ENCODE measurements around the gene ACO1. TPM values are rescaled to one million over a fixed set of nuclear protein-coding genes. Genes with fewer than 3 reads are reported as not detected.

ACO1 gene
- total and polyA plus RNA-seq, 4 donors, result 41.3 to 78.5 (median 59.5) TPM

DNA sequence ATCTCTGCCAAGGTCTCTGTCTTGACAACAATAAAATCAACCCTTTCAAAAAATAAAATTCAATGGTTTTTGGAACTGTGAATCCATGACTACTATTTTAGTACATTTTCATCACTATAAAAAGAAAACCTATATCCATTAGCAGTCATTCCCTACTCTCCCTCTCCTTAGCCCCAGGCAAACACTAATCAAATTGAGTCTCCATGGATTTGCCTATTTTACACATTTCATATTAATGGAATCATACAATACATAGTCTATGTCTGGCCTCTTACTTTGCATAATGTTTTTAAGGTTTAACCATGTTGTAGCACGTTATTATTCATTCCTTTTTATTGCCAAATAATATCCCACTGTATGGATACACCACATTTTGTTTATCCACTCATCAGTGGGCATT is 117.4 kb downstream of the ACO1 start:
- no peaks in the 10 kb centered on the region for H3K9me3 ChIP-seq (ENCODE audit: control insufficient read depth in 4 of 4, low read length in 3 of 4)
- no peak overlapping the region for H3K4me3 ChIP-seq (ENCODE audit: low read depth in 1 of 3, low read length in 3 of 3)
- no peaks in the 10 kb centered on the region for H3K4me1 ChIP-seq (ENCODE audit: control insufficient read depth in 4 of 4, insufficient read depth in 4 of 4, low read length in 3 of 4)
- 87% methylated on average over 1 of the region's 1 CpG for WGBS
- H3K9ac ChIP-seq (ENCODE audit: low read depth in 1 of 2, low read length in 2 of 2), result no peak overlapping the region
- no peak for DNase-seq (ENCODE audit: low spot score)
- TF ChIP-seq TAF1 (conservative IDR thresholded peaks at IDR 0.05) (no peak), HNF4G (IDR thresholded peaks at IDR 0.05) (no peak), HNF4A (conservative IDR thresholded peaks at IDR 0.05) (no peak)
- H3K27me3 ChIP-seq (ENCODE audit: control insufficient read depth in 4 of 4, insufficient read depth in 4 of 4, low read length in 3 of 4), result no peaks in the 10 kb centered on the region
- H3K36me3 ChIP-seq (ENCODE audit: control insufficient read depth in 4 of 4, insufficient read depth in 3 of 4, low read depth in 1 of 4, low read length in 3 of 4), result peaks cover 5 to 22% (median 10%) of the 10 kb centered on the region in 4 donors
- no peak overlapping the region for H3K27ac ChIP-seq (ENCODE audit: low read depth in 1 of 2, low read length in 2 of 2)

DNA sequence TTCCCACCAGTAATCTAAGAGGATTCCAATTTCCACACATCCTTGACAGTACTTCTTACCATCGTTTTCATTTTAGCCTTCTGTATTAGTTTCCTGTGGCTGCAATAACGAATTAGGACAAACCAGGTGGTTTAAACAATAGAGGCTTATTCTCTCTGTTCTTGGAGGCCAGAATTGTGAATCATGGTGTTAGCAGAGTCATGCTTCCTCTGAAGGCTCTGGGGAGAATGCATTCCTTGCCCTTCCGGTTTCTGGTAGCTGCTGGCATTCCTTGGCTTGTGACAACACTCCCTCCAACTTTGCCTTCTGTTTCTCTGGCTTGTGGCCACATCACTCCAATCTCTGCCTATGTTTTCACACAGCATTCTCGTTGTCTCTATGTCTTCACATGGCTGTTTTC is 118.0 kb downstream of the ACO1 start:
- no peak for TF ChIP-seq HNF4G (IDR thresholded peaks at IDR 0.05)
- H3K9ac ChIP-seq (ENCODE audit: low read depth in 1 of 2, low read length in 2 of 2), result no peak overlapping the region

GRCh38 chr9:32503008-32503407 is 118.6 kb downstream of the ACO1 start:
- H3K9me3 ChIP-seq (ENCODE audit: control insufficient read depth in 4 of 4, low read length in 3 of 4), result no peaks in the 10 kb centered on the region
- H3K27ac ChIP-seq (ENCODE audit: low read depth in 1 of 2, low read length in 2 of 2), result no peak overlapping the region
- no peak for DNase-seq (ENCODE audit: low spot score)
- no peaks in the 10 kb centered on the region for H3K4me1 ChIP-seq (ENCODE audit: control insufficient read depth in 4 of 4, insufficient read depth in 4 of 4, low read length in 3 of 4)
- no peak overlapping the region for H3K9ac ChIP-seq (ENCODE audit: low read depth in 1 of 2, low read length in 2 of 2)
- WGBS, result 93% methylated on average over 3 of the region's 3 CpGs
- H3K4me3 ChIP-seq (ENCODE audit: low read depth in 1 of 3, low read length in 3 of 3), result no peak overlapping the region
- peaks cover 3 to 19% (median 8%) of the 10 kb centered on the region in 4 donors for H3K36me3 ChIP-seq (ENCODE audit: control insufficient read depth in 4 of 4, insufficient read depth in 3 of 4, low read depth in 1 of 4, low read length in 3 of 4)
- H3K27me3 ChIP-seq (ENCODE audit: control insufficient read depth in 4 of 4, insufficient read depth in 4 of 4, low read length in 3 of 4), result no peaks in the 10 kb centered on the region
- TF ChIP-seq MAX (IDR thresholded peaks at IDR 0.05) (no peak), HNF4G (IDR thresholded peaks at IDR 0.05) (no peak), FOXA1 (IDR thresholded peaks at IDR 0.05) (no peak), REST (IDR thresholded peaks at IDR 0.05) (no peak), NR2F2 (IDR thresholded peaks at IDR 0.05) (no peak), TAF1 (conservative IDR thresholded peaks at IDR 0.05) (no peak), HNF4A (conservative IDR thresholded peaks at IDR 0.05) (no peak), EGR1 (IDR thresholded peaks at IDR 0.05; ENCODE audit: low read depth in 2 of 2) (no peak), GABPA (IDR thresholded peaks at IDR 0.05 in 1 of 2, conservative IDR thresholded peaks at IDR 0.05 in 1 of 2) (no peak), ATF3 (IDR thresholded peaks at IDR 0.05) (no peak), RAD21 (IDR thresholded peaks at IDR 0.05) (no peak), RXRA (IDR thresholded peaks at IDR 0.05) (no peak), JUND (IDR thresholded peaks at IDR 0.05) (no peak), YY1 (IDR thresholded peaks at IDR 0.05) (no peak), FOXA2 (IDR thresholded peaks at IDR 0.05) (no peak), SP1 (IDR thresholded peaks at IDR 0.05) (no peak)
- TF ChIP-seq, protein P1, sequence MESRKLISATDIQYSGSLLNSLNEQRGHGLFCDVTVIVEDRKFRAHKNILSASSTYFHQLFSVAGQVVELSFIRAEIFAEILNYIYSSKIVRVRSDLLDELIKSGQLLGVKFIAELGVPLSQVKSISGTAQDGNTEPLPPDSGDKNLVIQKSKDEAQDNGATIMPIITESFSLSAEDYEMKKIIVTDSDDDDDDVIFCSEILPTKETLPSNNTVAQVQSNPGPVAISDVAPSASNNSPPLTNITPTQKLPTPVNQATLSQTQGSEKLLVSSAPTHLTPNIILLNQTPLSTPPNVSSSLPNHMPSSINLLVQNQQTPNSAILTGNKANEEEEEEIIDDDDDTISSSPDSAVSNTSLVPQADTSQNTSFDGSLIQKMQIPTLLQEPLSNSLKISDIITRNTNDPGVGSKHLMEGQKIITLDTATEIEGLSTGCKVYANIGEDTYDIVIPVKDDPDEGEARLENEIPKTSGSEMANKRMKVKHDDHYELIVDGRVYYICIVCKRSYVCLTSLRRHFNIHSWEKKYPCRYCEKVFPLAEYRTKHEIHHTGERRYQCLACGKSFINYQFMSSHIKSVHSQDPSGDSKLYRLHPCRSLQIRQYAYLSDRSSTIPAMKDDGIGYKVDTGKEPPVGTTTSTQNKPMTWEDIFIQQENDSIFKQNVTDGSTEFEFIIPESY (IDR thresholded peaks at IDR 0.05), result no peak
- TF ChIP-seq, protein P2, sequence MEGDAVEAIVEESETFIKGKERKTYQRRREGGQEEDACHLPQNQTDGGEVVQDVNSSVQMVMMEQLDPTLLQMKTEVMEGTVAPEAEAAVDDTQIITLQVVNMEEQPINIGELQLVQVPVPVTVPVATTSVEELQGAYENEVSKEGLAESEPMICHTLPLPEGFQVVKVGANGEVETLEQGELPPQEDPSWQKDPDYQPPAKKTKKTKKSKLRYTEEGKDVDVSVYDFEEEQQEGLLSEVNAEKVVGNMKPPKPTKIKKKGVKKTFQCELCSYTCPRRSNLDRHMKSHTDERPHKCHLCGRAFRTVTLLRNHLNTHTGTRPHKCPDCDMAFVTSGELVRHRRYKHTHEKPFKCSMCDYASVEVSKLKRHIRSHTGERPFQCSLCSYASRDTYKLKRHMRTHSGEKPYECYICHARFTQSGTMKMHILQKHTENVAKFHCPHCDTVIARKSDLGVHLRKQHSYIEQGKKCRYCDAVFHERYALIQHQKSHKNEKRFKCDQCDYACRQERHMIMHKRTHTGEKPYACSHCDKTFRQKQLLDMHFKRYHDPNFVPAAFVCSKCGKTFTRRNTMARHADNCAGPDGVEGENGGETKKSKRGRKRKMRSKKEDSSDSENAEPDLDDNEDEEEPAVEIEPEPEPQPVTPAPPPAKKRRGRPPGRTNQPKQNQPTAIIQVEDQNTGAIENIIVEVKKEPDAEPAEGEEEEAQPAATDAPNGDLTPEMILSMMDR (IDR thresholded peaks at IDR 0.05; ENCODE audit: low read depth, low read length, missing input control), result no peak

More for the DNA sequence above, 118.0 kb downstream of the ACO1 start:
- H3K36me3 ChIP-seq (ENCODE audit: control insufficient read depth in 4 of 4, insufficient read depth in 3 of 4, low read depth in 1 of 4, low read length in 3 of 4), result peaks cover 5 to 22% (median 10%) of the 10 kb centered on the region in 4 donors
- H3K4me3 ChIP-seq (ENCODE audit: low read depth in 1 of 3, low read length in 3 of 3), result no peak overlapping the region
- no peak for DNase-seq (ENCODE audit: low spot score)
- WGBS, result 86% methylated on average over 4 of the region's 4 CpGs
- no peak overlapping the region for H3K27ac ChIP-seq (ENCODE audit: low read depth in 1 of 2, low read length in 2 of 2)
- no peaks in the 10 kb centered on the region for H3K4me1 ChIP-seq (ENCODE audit: control insufficient read depth in 4 of 4, insufficient read depth in 4 of 4, low read length in 3 of 4)
- H3K27me3 ChIP-seq (ENCODE audit: control insufficient read depth in 4 of 4, insufficient read depth in 4 of 4, low read length in 3 of 4), result no peaks in the 10 kb centered on the region
- H3K9me3 ChIP-seq (ENCODE audit: control insufficient read depth in 4 of 4, low read length in 3 of 4), result no peaks in the 10 kb centered on the region

Measured in liver (tissue), 9 donors.